ENCODE results near the gene IL11. TPM values are rescaled to one million over a fixed set of nuclear protein-coding genes. Genes with fewer than 3 reads are reported as not detected.

Gene IL11
- total and polyA plus RNA-seq, 2 of the 8 experiments (the other 6 are each of a cell fraction or from before 2014, with no cell fraction given) = 1.7 to 2.8 TPM

GRCh38 chr19:55386493-55386971, 16.3 kb upstream of the IL11 start:
- Histone ChIP-seq H3K9me3 (ENCODE audit: insufficient read depth in 2 of 2, low read depth in 1 of 2, low read length in 1 of 2) (no peaks in the 10 kb centered on the region), H3K4me3 (ENCODE audit: extremely low read depth in 1 of 4, insufficient read depth in 2 of 4, low read depth in 3 of 4, low read length in 4 of 4) (peak overlapping the region; percentile 89 to 97 (median 94)), H3K18ac (ENCODE audit: extremely low read depth, low read length) (no peak overlapping the region), H2BK120ac (replicated peaks; ENCODE audit: low read depth, low read length) (no peak overlapping the region), H3K23me2 (ENCODE audit: low read depth, low read length) (peaks cover 30% of the 10 kb centered on the region), H2BK20ac (ENCODE audit: low read length) (no peak overlapping the region), H3K9ac (replicated peaks in 1 of 4; ENCODE audit: extremely low read depth in 1 of 4, low read depth in 3 of 4, low read length in 3 of 4) (peak overlapping the region; percentile 65 to 92 (median 77)), H2BK15ac (ENCODE audit: low read length) (no peak overlapping the region), H2BK5ac (ENCODE audit: low read depth, low read length) (peak overlapping the region; percentile 85), H2AK5ac (ENCODE audit: low read depth, low read length) (no peak overlapping the region), H3K23ac (ENCODE audit: insufficient read length) (no peak overlapping the region), H3K79me2 (ENCODE audit: control insufficient read depth in 1 of 2, insufficient read depth in 2 of 2, low read length in 2 of 2) (peaks cover 17 to 27% of the 10 kb centered on the region in 2 experiments; a peak in 3 of 4 replicates), H3K4ac (replicated peaks; ENCODE audit: insufficient read length, low read depth, low read length) (no peak overlapping the region), H4K91ac (replicated peaks; ENCODE audit: insufficient read length, low read length) (peak overlapping the region; percentile 25), H3K27ac (ENCODE audit: low read depth, low read length) (no peak overlapping the region), H3K56ac (replicated peaks; ENCODE audit: insufficient read length, low read depth, low read length) (peak overlapping the region; percentile 35), H3K79me1 (ENCODE audit: low read depth, low read length) (peaks cover 33% of the 10 kb centered on the region), H3K14ac (ENCODE audit: insufficient read length) (no peak overlapping the region), H4K8ac (ENCODE audit: extremely low read depth, insufficient read depth, low read length) (no peak overlapping the region), H3K27me3 (replicated peaks in 1 of 4; ENCODE audit: control insufficient read depth in 3 of 4, extremely low read depth in 1 of 4, insufficient read depth in 3 of 4, low read length in 3 of 4) (peaks cover 0 to 6% (median 3%) of the 10 kb centered on the region in 4 experiments; a peak in 3 of 7 replicates), H3K36me3 (ENCODE audit: control insufficient read depth in 2 of 4, insufficient read depth in 4 of 4, low read length in 3 of 4) (peaks cover 23 to 35% (median 26%) of the 10 kb centered on the region in 4 experiments), H2AFZ (ENCODE audit: low read length) (no peak overlapping the region), H4K20me1 (replicated peaks in 1 of 2; ENCODE audit: control insufficient read depth in 1 of 2, insufficient read depth in 2 of 2, low read length in 2 of 2) (peaks cover 25 to 50% of the 10 kb centered on the region in 2 experiments), H3K4me1 (replicated peaks in 1 of 4; ENCODE audit: control insufficient read depth in 3 of 4, insufficient read depth in 4 of 4, low read length in 3 of 4) (peaks cover 0 to 50% (median 40%) of the 10 kb centered on the region in 4 experiments; a peak in 6 of 7 replicates), H2BK12ac (ENCODE audit: low read depth, low read length) (no peak overlapping the region), H3K4me2 (ENCODE audit: insufficient read depth in 1 of 2, low read depth in 2 of 2, low read length in 2 of 2) (peak overlapping the region; percentile 87 to 95), H4K5ac (ENCODE audit: insufficient read length, low read depth, low read length) (peak overlapping the region; percentile 37)
- no peak for DNase-seq (ENCODE audit: low read depth in 1 of 2, low spot score in 2 of 2)
- CTCF ChIA-PET (ENCODE audit: partially characterized antibody) = interaction anchor here (0.9 to 6.1 kb wide), 4 partner anchors 16 to 84 kb away, joined by 3 to 39 read pairs (median 8); no protein-coding TSS in a partner anchor
- 12% methylated on average over 33 of the region's 33 CpGs; no CpG with 5 or more reads in 1 of the 2 experiments for WGBS, 2 experiments (ENCODE audit: extremely low coverage in 1 of 2, insufficient coverage in 1 of 2, insufficient read length in 1 of 2, insufficient replicate concordance in 2 of 2, low coverage in 1 of 2, low lambda C conversion rate in 2 of 2, missing lambda C conversion rate in 1 of 2)
- POLR2A ChIA-PET (ENCODE audit: partially characterized antibody) = interaction anchor here (0.7 to 26.7 kb wide), 18 partner anchors 10 to 268 kb away, joined by 3 to 874 read pairs (median 4); partner anchors contain the start of genes HSPBP1, IL11, KMT5C and TMEM190
- FAIRE-seq = no peak
- TF ChIP-seq TEAD4 (IDR thresholded peaks at IDR 0.05; ENCODE audit: low read depth, low read length) (no peak), SIN3A (conservative IDR thresholded peaks at IDR 0.05 in 1 of 2, IDR thresholded peaks at IDR 0.05 in 1 of 2; ENCODE audit: low read depth in 1 of 2, low read length in 2 of 2) (0 out of 4 replicates have a peak, but pooled peaks of 1 of the 2 experiments have one; percentile 37), POLR2A (IDR thresholded peaks at IDR 0.05; ENCODE audit: control extremely low read depth in 1 of 2, low read depth in 2 of 2, low read length in 2 of 2) (no peak)
